HG02840 (cell line): ENCODE data around the gene POLRMT.

Experiments used
- ATAC-seq: cut with Tn5 transposase; IDR thresholded peaks from one replicate; pipeline ENCODE4 v1.9.1; 2021; ENCODE audit warnings: mild to moderate bottlenecking, moderate library complexity, moderate number of reproducible peaks; ENCODE audit not compliant: unreplicated experiment, low FRiP score

Gene POLRMT

DNA sequence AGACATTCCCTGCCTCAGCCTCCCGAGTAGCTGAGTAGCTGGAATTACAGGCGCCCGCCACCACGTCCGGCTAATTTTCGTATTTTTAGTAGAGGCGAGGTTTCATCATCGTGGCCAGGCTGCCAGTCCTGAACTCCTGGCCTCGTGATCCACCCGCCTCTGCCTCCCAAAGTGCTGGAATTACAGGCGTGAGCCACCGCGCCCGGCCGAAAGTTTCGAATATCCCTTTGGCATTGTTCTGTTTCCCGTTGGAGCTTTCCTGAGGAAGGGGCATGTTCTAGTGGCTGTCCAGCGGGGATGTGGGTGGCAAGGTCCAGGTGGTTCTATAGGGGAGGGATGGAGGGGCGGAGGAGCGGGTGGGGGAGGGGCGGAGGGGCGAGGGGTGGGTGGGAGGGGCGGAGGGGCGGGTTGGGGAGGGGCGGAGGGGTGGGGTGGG, 63.1 kb downstream of the POLRMT start:
- no peak for ATAC-seq

DNA sequence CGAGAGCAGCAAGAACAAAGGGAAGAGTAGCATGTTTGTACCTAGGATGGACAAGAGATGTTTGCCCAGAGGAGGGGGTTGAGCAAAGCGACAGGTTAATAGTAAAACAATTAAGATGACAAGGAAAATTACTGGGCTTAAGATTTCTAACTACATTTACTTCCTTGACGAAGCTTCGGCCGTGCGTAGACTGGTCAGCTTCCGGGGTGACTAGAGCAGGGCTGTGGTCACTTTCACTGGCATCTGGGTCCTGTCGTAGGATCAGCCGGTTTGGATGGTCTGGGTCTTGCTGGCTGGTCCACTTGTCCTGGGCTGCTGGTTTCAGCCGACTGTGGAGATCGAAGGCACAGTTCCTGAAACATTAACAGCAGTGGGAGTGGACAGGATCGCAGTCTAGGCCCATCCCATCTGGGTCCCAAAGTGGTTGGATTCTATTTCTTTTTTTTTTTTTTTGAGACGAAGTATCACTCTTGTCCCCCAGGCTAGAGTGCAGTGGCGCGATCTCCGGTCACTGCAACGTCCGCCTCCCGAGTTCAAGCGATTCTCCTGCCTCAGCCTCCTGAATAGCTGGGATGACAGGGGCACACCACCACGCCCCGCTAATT, 65.9 kb downstream of the POLRMT start:
- ATAC-seq = no peak
